Mucosa of descending colon (tissue), 3 donors: Measurements from ENCODE around the gene MAN2A2. TPM values are rescaled to one million over a fixed set of nuclear protein-coding genes. Genes with fewer than 3 reads are reported as not detected.

Experiments
- ATAC-seq: fragments of 200-7000 bp; cut with Tn5 transposase; one replicate; pipeline ENCODE4 v1.9.1; 2020; ENCODE audit warnings: mild to moderate bottlenecking, moderate library complexity
- DNase-seq, 3 donors: peaks; one replicate each; pipeline ENCODE4 v3.0.0-alpha.2; 2020
- H3K36me3 ChIP-seq: fragments of 200-600 bp; one replicate; pipeline ENCODE4 v1.8.0; 2021; ENCODE audit warnings: low read depth, mild to moderate bottlenecking
- H3K4me1 ChIP-seq: fragments of 200-600 bp; one replicate; pipeline ENCODE4 v1.8.0; 2021; ENCODE audit warnings: low read depth, mild to moderate bottlenecking
- H3K4me3 ChIP-seq: fragments of 200-600 bp; one replicate; pipeline ENCODE4 v1.8.0; 2021; ENCODE audit warnings: mild to moderate bottlenecking
- H3K9me3 ChIP-seq: fragments of 200-600 bp; one replicate; pipeline ENCODE4 v1.8.0; 2021; ENCODE audit warnings: mild to moderate bottlenecking
- intact Hi-C, 2 donors: fragments of 100-400 bp; cut with DNase I in 1 of 2; cut with micrococcal nuclease in 1 of 2; formaldehyde crosslinking; loops; one replicate each; pipeline versions ENCODE4 v1.11.0 to v1.11.1; 2022; cut with DNase I, micrococcal nuclease
- total RNA-seq, 3 donors: library from RNA; stranded (reverse); fragmentation: NEBNext Ultra II Directional in 2 of 3; extraction: Animal tissue kit (Norgen Biotek cat#: 25700) in 2 of 3; gene quantifications; one replicate each; pipeline versions ENCODE4 v1.2.1 to v1.2.4, GENCODE V29; 2021 to 2023
- TF ChIP-seq, protein P1 (sequence below): fragments of 200-600 bp; IDR thresholded peaks from one replicate; pipeline ENCODE4 v1.8.0; 2022; ENCODE audit warnings: antibody characterized with exemption, mild to moderate bottlenecking
- donor health status: DM: no; HTN: no; CAD: no; lungs with moderate emphysema.
- donor health status: DM: no; HTN: no; CAD: no.
- donor health status: DM: no; HTN: yes; CAD: no.

Gene MAN2A2
- total RNA-seq, 3 donors from 2014 or later, result 50.9 to 75.8 (median 75.3) TPM

DNA sequence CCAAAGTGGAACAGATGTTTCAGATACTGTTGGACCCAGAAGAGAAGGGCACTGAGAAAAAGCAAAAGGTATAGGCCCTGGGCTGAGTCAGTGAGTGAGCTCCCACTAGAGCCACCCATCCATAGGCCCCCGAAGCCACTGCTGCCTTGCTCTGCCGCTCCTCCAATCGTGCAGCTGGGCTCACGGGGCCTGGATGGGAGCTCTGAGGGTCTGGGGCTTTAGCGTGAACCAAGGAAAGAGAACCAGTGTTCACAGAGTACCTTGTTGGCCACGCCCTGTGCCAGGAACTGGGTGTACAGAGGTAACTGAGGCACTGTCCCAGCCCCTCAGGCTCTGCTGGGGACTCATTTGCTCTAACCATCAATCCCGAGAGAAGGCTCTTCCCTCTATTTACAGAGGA is 36.7 kb downstream of the MAN2A2 start:
- H3K4me3 ChIP-seq, result no peak overlapping the region
- peaks cover 10% of the 10 kb centered on the region for H3K4me1 ChIP-seq
- H3K36me3 ChIP-seq, result peaks cover 6% of the 10 kb centered on the region
- TF ChIP-seq, protein P1, sequence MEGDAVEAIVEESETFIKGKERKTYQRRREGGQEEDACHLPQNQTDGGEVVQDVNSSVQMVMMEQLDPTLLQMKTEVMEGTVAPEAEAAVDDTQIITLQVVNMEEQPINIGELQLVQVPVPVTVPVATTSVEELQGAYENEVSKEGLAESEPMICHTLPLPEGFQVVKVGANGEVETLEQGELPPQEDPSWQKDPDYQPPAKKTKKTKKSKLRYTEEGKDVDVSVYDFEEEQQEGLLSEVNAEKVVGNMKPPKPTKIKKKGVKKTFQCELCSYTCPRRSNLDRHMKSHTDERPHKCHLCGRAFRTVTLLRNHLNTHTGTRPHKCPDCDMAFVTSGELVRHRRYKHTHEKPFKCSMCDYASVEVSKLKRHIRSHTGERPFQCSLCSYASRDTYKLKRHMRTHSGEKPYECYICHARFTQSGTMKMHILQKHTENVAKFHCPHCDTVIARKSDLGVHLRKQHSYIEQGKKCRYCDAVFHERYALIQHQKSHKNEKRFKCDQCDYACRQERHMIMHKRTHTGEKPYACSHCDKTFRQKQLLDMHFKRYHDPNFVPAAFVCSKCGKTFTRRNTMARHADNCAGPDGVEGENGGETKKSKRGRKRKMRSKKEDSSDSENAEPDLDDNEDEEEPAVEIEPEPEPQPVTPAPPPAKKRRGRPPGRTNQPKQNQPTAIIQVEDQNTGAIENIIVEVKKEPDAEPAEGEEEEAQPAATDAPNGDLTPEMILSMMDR, result no peak
- intact Hi-C loops, result no loop called here
- H3K9me3 ChIP-seq, result no peaks in the 10 kb centered on the region
- peak in 2 of 3 donors; percentile 9 to 15 for DNase-seq
- ATAC-seq, result no peak

DNA sequence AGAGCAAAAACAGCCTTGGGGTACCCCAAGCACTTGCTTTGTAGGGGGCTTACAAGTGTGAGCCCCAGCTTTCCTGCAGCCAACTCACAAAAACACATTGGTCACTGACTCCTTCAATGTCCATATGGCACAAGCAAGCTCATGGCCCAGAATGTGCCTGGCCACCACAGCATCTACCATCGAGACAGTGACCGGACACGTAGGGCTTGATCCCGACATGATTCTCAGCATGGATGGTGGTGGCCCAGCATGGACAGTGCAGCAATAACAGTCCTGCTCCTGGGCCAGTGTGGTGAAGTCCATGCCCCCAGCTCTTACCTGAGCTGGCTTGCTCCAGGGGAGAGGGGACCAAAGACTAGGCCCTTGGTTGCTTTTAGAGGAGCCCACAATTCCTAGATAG is 37.9 kb downstream of the MAN2A2 start:
- peaks cover 5% of the 10 kb centered on the region for H3K4me1 ChIP-seq
- ATAC-seq (no peak), DNase-seq (peak in 2 of 3 donors; percentile 12 to 19)
- H3K4me3 ChIP-seq, result no peak overlapping the region
- H3K36me3 ChIP-seq, result peaks cover 6% of the 10 kb centered on the region
- H3K9me3 ChIP-seq, result no peaks in the 10 kb centered on the region
- TF ChIP-seq, protein P1, result no peak
- intact Hi-C loops, result no loop called here

DNA sequence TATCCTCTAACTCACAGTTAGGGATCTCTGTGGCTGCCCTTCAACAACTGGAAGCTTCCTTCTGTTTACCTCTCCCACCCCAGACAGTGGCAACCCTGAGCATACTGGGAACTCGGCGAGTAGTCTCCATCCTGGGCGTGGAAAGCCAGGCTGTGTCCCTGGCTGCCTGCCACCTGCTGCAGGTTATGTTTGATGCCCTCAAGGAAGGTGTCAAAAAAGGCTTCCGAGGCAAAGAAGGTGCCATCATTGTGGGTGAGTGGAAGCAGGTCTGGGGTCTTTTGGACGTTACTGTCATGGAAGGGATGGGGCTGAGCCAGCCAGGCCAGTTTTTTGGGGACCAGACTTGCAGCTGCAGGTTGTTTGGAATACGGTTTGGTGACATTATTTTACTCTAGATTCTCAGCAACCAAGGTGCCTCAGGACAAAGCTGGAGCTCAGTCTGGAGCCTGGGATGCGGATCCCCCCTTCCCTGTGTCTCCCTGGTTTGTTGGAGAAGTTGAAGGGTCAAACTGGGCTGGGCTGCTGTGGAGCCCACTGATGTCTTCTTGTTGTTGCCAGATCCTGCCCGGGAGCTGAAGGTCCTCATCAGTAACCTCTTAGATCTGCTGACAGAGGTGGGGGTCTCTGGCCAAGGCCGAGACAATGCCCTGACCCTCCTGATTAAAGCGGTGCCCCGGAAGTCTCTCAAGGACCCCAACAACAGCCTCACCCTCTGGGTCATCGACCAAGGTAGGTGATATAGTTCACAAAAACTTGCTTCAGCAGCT is 39.4 kb downstream of the MAN2A2 start:
- Histone ChIP-seq H3K4me3 (no peak overlapping the region), H3K36me3 (peaks cover 6% of the 10 kb centered on the region), H3K9me3 (no peaks in the 10 kb centered on the region), H3K4me1 (no peaks in the 10 kb centered on the region)
- TF ChIP-seq, protein P1, result no peak
- DNase-seq, result peak in 1 of 3 donors; percentile 15
- ATAC-seq, result no peak
- intact Hi-C loops, result no loop called here

DNA sequence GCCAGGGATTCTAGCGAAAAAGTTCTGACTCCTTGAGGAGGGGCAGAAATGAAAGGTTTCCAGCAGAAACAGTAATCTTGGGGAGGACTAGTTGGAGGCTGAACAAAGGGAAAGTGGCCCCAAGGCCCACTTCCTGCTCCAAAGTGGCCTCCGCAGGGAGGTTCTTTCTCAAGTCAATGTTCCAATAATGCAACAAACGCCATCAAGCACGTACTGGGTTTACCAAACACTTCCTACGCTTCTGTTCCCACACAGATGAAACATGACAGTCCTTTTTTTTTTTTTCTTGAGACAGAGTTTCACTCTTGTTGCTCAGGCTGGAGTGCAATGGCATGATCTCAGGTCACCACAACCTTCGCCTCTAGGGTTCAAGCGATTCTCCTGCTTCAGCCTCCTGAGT is 42.0 kb downstream of the MAN2A2 start:
- intact Hi-C loops, result no loop called here
- H3K4me1 ChIP-seq, result peaks cover 3% of the 10 kb centered on the region
- ATAC-seq (no peak), DNase-seq (no peak)
- TF ChIP-seq, protein P1, result no peak
- H3K4me3 ChIP-seq, result no peak overlapping the region
- peaks cover 6% of the 10 kb centered on the region for H3K36me3 ChIP-seq
- H3K9me3 ChIP-seq, result no peaks in the 10 kb centered on the region

DNA sequence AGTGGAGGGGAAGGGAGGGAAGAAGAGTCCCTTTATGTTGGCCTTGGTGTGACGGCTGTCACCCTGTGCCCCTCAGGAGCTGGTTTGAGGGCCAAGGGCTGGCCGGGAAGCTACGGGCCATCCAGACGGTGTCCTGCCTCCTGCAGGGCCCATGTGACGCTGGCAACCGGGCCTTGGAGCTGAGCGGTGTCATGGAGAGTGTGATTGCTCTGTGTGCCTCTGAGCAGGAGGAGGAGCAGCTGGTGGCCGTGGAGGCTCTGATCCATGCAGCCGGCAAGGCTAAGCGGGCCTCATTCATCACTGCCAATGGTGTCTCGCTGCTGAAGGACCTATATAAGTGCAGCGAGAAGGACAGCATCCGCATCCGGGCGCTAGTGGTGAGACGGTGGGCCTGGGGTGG is 43.4 kb downstream of the MAN2A2 start:
- Histone ChIP-seq H3K4me3 (no peak overlapping the region), H3K4me1 (peaks cover 3% of the 10 kb centered on the region), H3K9me3 (no peaks in the 10 kb centered on the region), H3K36me3 (no peaks in the 10 kb centered on the region)
- intact Hi-C loops, result no loop called here
- ATAC-seq (no peak), DNase-seq (no peak)
- TF ChIP-seq, protein P1, result no peak
